A673 (cell line): ENCODE data around the gene ACAD9.

Experiments
- EZH2 ChIP-seq: fragments of 200-600 bp; sonication (generic); IDR thresholded peaks from 2 replicates; pipeline ENCODE4 v1.6.1; 2017; ENCODE audit warnings: borderline replicate concordance, low read depth, mild to moderate bottlenecking, mixed read lengths, antibody characterized with exemption, low read length; ENCODE audit not compliant: poor library complexity, severe bottlenecking
- TF ChIP-seq, protein P1 (sequence below): fragments of 300-800, 200-600 bp; sonication (generic); conservative IDR thresholded peaks from 2 replicates; pipeline ENCODE4 v1.5.1; 2017; ENCODE audit warnings: low read depth, mild to moderate bottlenecking, antibody characterized with exemption, low read length, moderate library complexity, mixed read lengths

DNA sequence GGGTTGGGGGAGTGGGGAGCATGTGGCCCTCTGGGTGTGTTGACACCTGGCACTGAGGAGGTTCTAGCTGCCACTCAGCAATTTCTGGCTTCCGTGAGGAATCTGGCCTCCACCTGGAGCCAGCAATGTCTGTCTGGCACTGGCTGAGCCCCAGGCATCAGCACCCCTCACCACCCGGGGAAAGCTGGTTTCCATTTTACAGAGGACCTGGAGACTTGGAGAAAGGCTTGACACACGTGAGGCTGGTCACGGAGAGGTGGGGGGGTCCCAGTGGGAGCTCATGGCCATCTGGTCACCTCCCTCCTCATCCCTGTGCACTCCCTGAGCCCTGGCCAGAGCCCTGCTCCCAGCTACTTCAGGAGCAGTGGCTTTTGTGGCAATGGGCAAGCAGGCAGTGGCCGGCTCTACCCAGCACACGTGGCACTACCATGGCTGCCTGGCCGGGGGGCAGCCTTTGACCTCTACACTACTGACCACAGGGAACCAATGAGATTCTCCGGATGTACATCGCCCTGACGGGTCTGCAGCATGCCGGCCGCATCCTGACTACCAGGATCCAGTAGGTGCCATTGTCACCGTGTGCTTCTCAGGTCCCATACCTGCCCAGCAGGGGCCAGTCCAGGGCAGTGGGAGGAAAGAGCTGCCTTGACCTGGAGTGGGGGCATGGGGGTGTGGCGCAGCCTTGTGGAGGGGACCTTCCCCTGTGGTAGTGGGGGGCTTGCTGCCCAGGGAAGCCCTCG, 28.5 kb downstream of the ACAD9 start:
- TF ChIP-seq, protein P1, sequence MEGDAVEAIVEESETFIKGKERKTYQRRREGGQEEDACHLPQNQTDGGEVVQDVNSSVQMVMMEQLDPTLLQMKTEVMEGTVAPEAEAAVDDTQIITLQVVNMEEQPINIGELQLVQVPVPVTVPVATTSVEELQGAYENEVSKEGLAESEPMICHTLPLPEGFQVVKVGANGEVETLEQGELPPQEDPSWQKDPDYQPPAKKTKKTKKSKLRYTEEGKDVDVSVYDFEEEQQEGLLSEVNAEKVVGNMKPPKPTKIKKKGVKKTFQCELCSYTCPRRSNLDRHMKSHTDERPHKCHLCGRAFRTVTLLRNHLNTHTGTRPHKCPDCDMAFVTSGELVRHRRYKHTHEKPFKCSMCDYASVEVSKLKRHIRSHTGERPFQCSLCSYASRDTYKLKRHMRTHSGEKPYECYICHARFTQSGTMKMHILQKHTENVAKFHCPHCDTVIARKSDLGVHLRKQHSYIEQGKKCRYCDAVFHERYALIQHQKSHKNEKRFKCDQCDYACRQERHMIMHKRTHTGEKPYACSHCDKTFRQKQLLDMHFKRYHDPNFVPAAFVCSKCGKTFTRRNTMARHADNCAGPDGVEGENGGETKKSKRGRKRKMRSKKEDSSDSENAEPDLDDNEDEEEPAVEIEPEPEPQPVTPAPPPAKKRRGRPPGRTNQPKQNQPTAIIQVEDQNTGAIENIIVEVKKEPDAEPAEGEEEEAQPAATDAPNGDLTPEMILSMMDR, result no peak
- no peak for TF ChIP-seq EZH2
